Measurements from ENCODE around the gene KIF13A. TPM values are rescaled to one million over a fixed set of nuclear protein-coding genes. Genes with fewer than 3 reads are reported as not detected.
A peak's percentile ranks its signal among the peaks of the same experiment; 100 is the strongest.

Gene KIF13A
- total RNA-seq, 1 donor from 2014 or later = 59.0 TPM

DNA sequence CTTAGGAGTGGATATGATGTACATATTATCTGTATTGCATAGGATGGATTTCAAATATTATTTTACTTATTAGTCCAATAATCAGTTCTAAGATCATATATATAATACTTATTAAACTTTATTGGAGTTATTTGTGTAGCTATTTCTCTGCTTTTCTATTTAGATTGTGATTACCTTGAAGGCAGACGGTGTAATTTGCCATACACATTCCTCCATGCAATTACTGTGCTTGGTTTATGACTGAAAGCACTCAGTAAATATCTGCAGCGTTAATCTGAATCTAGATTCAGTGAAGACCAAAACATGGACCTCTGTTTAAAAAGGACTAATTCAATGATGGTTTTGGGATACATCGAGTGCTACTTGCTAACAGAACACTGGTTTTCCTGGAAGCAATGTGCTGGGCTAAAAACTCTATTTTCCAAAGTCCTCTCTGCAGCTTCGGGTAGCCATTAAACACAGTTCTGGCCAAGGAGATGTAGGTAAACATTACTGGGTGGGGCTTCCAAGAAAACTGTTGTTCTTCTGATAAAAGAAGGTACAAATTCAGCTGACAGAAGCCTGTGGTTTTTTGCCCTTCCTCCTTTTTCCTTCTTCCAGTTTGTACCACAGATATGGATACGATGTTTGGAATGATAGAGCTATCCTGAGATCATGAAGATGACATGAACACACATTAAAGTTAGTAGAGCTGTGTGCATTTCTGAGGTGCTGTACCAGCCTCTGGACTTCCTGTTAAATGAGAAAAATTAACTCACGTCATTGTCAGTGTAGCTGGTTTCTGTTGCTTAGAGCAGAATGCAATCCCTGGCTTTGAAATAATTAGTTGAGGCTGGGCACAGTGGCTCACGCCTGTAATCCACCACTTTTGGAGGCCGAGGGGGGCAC lies 144.3 kb downstream of the KIF13A start:
- no peak overlapping the region for H3K27ac ChIP-seq
- DNase-seq (no peak), ATAC-seq (no peak)
- no peaks in the 10 kb centered on the region for H3K9me3 ChIP-seq
- intact Hi-C loops (cut with DNase I) = no loop called here
- TF ChIP-seq, protein P1, sequence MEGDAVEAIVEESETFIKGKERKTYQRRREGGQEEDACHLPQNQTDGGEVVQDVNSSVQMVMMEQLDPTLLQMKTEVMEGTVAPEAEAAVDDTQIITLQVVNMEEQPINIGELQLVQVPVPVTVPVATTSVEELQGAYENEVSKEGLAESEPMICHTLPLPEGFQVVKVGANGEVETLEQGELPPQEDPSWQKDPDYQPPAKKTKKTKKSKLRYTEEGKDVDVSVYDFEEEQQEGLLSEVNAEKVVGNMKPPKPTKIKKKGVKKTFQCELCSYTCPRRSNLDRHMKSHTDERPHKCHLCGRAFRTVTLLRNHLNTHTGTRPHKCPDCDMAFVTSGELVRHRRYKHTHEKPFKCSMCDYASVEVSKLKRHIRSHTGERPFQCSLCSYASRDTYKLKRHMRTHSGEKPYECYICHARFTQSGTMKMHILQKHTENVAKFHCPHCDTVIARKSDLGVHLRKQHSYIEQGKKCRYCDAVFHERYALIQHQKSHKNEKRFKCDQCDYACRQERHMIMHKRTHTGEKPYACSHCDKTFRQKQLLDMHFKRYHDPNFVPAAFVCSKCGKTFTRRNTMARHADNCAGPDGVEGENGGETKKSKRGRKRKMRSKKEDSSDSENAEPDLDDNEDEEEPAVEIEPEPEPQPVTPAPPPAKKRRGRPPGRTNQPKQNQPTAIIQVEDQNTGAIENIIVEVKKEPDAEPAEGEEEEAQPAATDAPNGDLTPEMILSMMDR (IDR thresholded peaks at IDR 0.05) = no peak
- no peaks in the 10 kb centered on the region for H3K4me1 ChIP-seq
- no peaks in the 10 kb centered on the region for H3K27me3 ChIP-seq
- H3K4me3 ChIP-seq = no peak overlapping the region
- peaks cover 13% of the 10 kb centered on the region for H3K36me3 ChIP-seq

DNA sequence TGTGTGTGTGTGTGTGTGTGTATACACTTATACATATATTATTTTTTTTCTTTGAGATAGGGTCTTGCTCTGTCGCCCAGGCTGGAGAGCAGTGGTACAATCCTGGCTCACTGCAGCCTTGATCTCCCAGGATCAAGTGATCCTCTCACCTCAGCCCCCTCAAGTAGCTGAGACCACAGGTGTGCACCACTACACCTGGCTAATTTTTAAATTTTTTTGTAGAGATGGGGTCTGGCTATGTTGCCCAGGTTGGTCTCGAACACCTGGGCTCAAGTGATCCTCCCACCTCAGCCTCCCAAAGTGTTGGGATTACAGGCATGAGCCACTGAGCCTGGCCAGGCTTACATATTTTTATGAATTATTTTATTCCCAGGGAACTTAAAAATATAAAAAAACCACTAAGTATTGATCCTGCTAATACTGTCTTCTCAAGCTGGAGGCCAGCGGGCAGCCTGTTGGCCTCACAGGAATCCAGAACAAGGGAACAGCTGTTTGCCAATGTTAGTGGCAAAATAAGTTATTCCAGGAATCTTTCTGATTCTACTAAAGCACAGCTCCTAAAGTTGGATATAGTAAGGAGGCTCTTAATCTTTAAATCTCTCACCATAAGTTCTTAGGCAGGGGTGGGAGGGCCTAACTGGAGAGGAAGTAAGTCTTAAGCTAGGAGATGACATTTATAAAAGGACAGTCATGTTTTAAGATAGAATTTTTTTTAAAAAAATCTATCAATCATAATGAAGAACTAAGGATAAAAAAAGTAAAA lies 145.2 kb downstream of the KIF13A start:
- no peaks in the 10 kb centered on the region for H3K27me3 ChIP-seq
- H3K4me1 ChIP-seq = no peaks in the 10 kb centered on the region
- TF ChIP-seq, protein P1 (IDR thresholded peaks at IDR 0.05) = no peak
- peaks cover 15% of the 10 kb centered on the region for H3K36me3 ChIP-seq
- no peak overlapping the region for H3K27ac ChIP-seq
- intact Hi-C loops (cut with DNase I) = no loop called here
- no peaks in the 10 kb centered on the region for H3K9me3 ChIP-seq
- DNase-seq (no peak), ATAC-seq (no peak)
- H3K4me3 ChIP-seq = no peak overlapping the region

DNA sequence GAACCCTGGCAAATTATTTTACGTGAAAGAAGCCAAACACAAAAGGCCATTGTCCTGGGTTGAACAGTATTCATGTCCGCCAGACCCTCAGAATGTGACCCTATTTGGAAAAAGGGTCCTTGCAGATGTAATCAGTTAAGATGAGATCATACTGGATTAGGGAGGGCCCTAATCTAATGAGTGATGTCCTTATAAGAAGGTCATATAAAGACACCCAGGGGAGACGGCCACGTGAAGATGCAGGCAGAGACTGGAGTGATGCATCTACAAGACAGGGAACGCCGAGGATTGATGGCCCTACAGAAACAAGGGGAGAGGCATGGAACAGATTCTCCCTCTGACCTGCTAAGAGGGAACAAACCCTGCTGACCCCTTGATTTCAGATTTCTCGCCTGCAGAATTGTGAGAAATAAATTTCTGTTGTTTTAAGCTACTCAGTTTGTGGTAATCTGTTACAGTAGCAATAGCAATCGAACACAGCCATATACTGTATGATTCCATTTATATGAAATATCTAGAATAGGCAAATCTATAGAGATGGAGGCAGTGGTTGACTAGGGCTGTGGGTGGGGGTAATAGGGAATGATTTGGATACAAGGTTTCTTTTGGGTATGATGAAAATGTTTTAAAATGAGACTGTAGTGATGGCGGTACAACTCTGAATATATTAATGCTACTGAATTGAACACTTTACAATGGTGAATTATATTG lies 147.8 kb downstream of the KIF13A start:
- Histone ChIP-seq H3K9me3 (no peaks in the 10 kb centered on the region), H3K27ac (no peak overlapping the region), H3K36me3 (peaks cover 39% of the 10 kb centered on the region), H3K4me3 (no peak overlapping the region), H3K4me1 (no peaks in the 10 kb centered on the region), H3K27me3 (no peaks in the 10 kb centered on the region)
- ATAC-seq = no peak
- TF ChIP-seq, protein P1 (IDR thresholded peaks at IDR 0.05) = no peak
- intact Hi-C loops (cut with DNase I) = no loop called here
- DNase-seq = no peak

DNA sequence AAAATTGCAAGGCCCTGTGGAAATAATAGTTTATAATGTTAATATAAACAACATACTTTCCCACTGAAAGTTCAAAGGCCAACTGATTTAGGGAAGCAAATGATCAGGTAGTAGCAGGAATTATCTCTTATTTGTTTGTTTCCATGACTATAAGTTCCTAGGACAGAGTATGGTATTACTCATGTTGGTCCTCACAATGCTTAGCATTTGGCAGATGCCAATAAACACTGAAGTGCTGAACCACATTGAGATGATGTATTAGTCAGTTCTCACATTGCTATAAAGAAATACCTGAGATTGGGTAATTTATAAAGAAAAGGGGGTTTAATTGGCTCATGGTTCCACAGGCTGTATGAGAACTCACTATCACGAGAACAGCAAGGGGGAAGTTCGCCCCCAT lies 151.1 kb downstream of the KIF13A start:
- DNase-seq (no peak), ATAC-seq (no peak)
- Histone ChIP-seq H3K4me1 (no peaks in the 10 kb centered on the region), H3K4me3 (no peak overlapping the region), H3K36me3 (peaks cover 35% of the 10 kb centered on the region), H3K9me3 (no peaks in the 10 kb centered on the region), H3K27me3 (no peaks in the 10 kb centered on the region), H3K27ac (no peak overlapping the region)
- TF ChIP-seq, protein P1 (IDR thresholded peaks at IDR 0.05) = no peak
- intact Hi-C loops (cut with DNase I) = no loop called here

DNA sequence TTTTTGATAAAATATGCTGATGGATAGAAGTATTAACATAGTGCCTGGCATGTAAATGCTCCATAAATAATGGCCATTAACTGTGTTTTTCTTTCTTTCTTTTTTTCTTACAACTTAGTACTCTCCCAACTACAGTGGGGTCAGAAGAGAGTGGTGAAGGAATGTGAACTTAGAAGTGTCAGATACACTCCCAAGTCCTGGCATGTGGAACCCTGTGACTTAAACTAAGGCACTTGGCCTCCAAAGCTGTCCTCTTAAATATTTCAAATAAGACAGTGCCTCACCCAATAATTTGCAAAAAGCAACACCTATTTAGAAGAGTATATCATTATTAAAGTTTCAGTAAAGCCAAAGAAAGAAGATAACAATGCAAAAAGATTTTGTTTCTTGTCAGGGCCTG lies 151.7 kb downstream of the KIF13A start:
- peak; percentile 36 for ATAC-seq
- Histone ChIP-seq H3K27me3 (no peaks in the 10 kb centered on the region), H3K4me1 (no peaks in the 10 kb centered on the region), H3K4me3 (no peak overlapping the region), H3K9me3 (no peaks in the 10 kb centered on the region), H3K27ac (no peak overlapping the region), H3K36me3 (peaks cover 40% of the 10 kb centered on the region)
- no peak for DNase-seq
- TF ChIP-seq, protein P1 (IDR thresholded peaks at IDR 0.05) = no peak
- intact Hi-C loops (cut with DNase I) = no loop called here

All from upper lobe of right lung (tissue), 1 donor.